KMS-11 (cell line): ENCODE data around the gene RASGRP2.
A peak's percentile ranks its signal among the peaks of the same experiment; 100 is the strongest.

Experiments
- H2AFZ ChIP-seq: fragments of 200-600 bp; sonication (generic); 2 replicates; pipeline ENCODE4 v1.6.1; 2016; ENCODE audit warnings: antibody characterized with exemption, mixed run types, low read depth
- H3K27ac ChIP-seq: fragments of 200-600 bp; sonication (generic); 2 replicates; pipeline ENCODE4 v1.6.1; 2016; ENCODE audit warnings: mild to moderate bottlenecking, mixed run types
- H3K27me3 ChIP-seq: fragments of 200-600 bp; sonication (generic); 2 replicates; pipeline ENCODE4 v1.6.1; 2017; ENCODE audit warnings: mild to moderate bottlenecking, low read depth, mixed run types, moderate library complexity; ENCODE audit not compliant: insufficient read depth
- H3K36me3 ChIP-seq: fragments of 200-600 bp; sonication (generic); 2 replicates; pipeline ENCODE4 v1.6.1; 2017; ENCODE audit warnings: mild to moderate bottlenecking, mixed run types; ENCODE audit not compliant: insufficient read depth
- H3K4me1 ChIP-seq: fragments of 200-600 bp; sonication (generic); 2 replicates; pipeline ENCODE4 v1.6.1; 2016; ENCODE audit warnings: mild to moderate bottlenecking, low read depth, mixed run types; ENCODE audit not compliant: poor library complexity, severe bottlenecking
- H3K4me2 ChIP-seq: fragments of 200-600 bp; sonication (generic); 2 replicates; pipeline ENCODE4 v1.7.0; 2016; ENCODE audit warnings: mild to moderate bottlenecking, mixed run types
- H3K4me3 ChIP-seq: fragments of 200-600 bp; sonication (generic); IDR thresholded peaks from 2 replicates; pipeline ENCODE4 v1.6.1; 2017; ENCODE audit warnings: low read depth, low read length, mixed read lengths; ENCODE audit not compliant: insufficient read depth
- H3K79me2 ChIP-seq: fragments of 200-600 bp; sonication (generic); 2 replicates; pipeline ENCODE4 v1.6.1; 2016; ENCODE audit warnings: low read depth, mixed run types; ENCODE audit not compliant: insufficient read depth
- H3K9ac ChIP-seq: fragments of 200-600 bp; sonication (generic); 2 replicates; pipeline ENCODE4 v1.6.1; 2016; ENCODE audit warnings: mild to moderate bottlenecking, mixed run types
- H4K20me1 ChIP-seq: fragments of 200-600 bp; sonication (generic); 2 replicates; pipeline ENCODE4 v1.6.1; 2016; ENCODE audit warnings: mild to moderate bottlenecking, mixed run types; ENCODE audit not compliant: insufficient read depth
- CTCF ChIP-seq: fragments of 200-600 bp; sonication (generic); conservative IDR thresholded peaks from 2 replicates; pipeline ENCODE4 v1.6.1; 2017; ENCODE audit warnings: low read depth, mild to moderate bottlenecking, antibody characterized with exemption, low read length, moderate library complexity, mixed read lengths

Gene RASGRP2

GRCh38 chr11:64691543-64691942 lies 52.4 kb downstream of the RASGRP2 start:
- Histone ChIP-seq H3K4me2 (no peak overlapping the region), H4K20me1 (no peaks in the 10 kb centered on the region), H3K36me3 (no peaks in the 10 kb centered on the region), H3K27ac (no peak overlapping the region), H3K27me3 (peaks cover 74% of the 10 kb centered on the region), H2AFZ (no peak overlapping the region), H3K4me1 (peaks cover 6% of the 10 kb centered on the region), H3K79me2 (no peaks in the 10 kb centered on the region), H3K4me3 (no peak overlapping the region), H3K9ac (no peak overlapping the region)
- no peak for TF ChIP-seq CTCF

DNA sequence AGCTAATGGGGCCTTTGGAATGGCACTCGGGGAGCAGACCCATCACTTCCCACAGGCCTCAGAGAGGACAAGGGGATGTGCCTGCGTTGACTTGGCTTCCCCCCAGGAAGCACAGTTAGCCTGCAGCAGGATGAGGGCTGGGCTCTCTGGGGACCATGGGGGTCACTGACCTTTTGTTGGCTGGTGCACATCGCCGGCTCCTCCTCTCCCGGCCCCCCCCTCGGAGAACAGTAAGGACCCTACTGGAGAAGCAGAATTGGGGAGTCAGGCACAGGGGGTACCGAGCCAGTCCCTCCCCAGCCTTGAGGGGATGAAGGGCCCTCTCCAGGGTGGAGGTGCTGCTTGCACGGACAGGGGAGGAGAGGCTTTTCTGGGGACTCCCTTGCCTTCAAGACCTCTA lies 53.7 kb downstream of the RASGRP2 start:
- H4K20me1 ChIP-seq = no peaks in the 10 kb centered on the region
- no peak overlapping the region for H3K9ac ChIP-seq
- H3K79me2 ChIP-seq = no peaks in the 10 kb centered on the region
- H3K4me1 ChIP-seq = peaks cover 6% of the 10 kb centered on the region
- no peak overlapping the region for H3K4me3 ChIP-seq
- no peak overlapping the region for H3K4me2 ChIP-seq
- peaks cover 74% of the 10 kb centered on the region for H3K27me3 ChIP-seq
- H2AFZ ChIP-seq = no peak overlapping the region
- H3K27ac ChIP-seq = no peak overlapping the region
- no peak for TF ChIP-seq CTCF
- H3K36me3 ChIP-seq = no peaks in the 10 kb centered on the region

GRCh38 chr11:64688534-64688982 lies 55.4 kb downstream of the RASGRP2 start:
- TF ChIP-seq CTCF = peak; percentile 94
- H3K9ac ChIP-seq = no peak overlapping the region
- no peaks in the 10 kb centered on the region for H3K79me2 ChIP-seq
- no peak overlapping the region for H3K27ac ChIP-seq
- peaks cover 6% of the 10 kb centered on the region for H3K4me1 ChIP-seq
- H3K4me2 ChIP-seq = peak overlapping the region; percentile 40
- H3K36me3 ChIP-seq = no peaks in the 10 kb centered on the region
- H3K27me3 ChIP-seq = peaks cover 74% of the 10 kb centered on the region
- H4K20me1 ChIP-seq = no peaks in the 10 kb centered on the region
- no peak overlapping the region for H3K4me3 ChIP-seq
- peak overlapping the region; percentile 66 for H2AFZ ChIP-seq

GRCh38 chr11:64687643-64688533 lies 56.1 kb downstream of the RASGRP2 start:
- Histone ChIP-seq H3K4me1 (peaks cover 6% of the 10 kb centered on the region), H3K4me3 (no peak overlapping the region), H3K9ac (no peak overlapping the region), H3K27ac (no peak overlapping the region), H3K27me3 (peaks cover 72% of the 10 kb centered on the region), H4K20me1 (no peaks in the 10 kb centered on the region), H2AFZ (peak overlapping the region; percentile 66), H3K36me3 (no peaks in the 10 kb centered on the region), H3K4me2 (peak overlapping the region; percentile 40; the same call in 1 of the 2 replicates), H3K79me2 (no peaks in the 10 kb centered on the region)
- no peak for TF ChIP-seq CTCF
